Activated effector memory CD4-positive, alpha-beta T cell treated with Interleukin-2 at 50 U/mL for 16 hours (primary cell): ENCODE measurements around the gene IFT22.
"Not testable (repeated sequence)": the region's sequence is repeated elsewhere in the genome, so short reads cannot be mapped to it uniquely, and the experiment has no call there.

Source experiments
- DNase-seq: peaks from one replicate; pipeline ENCODE4 v3.0.0-alpha.2; 2020

IFT22 gene

GRCh38 chr7:101308245-101309085, 13.1 kb downstream of the IFT22 start:
- no peak for DNase-seq

GRCh38 chr7:101306307-101306706, 15.3 kb downstream of the IFT22 start:
- DNase-seq: no peak

GRCh38 chr7:101303102-101303701, 18.4 kb downstream of the IFT22 start:
- no peak for DNase-seq

- no peak for DNase-seq
Measured at GRCh38 chr7:101302641-101303101, 18.9 kb downstream of the IFT22 start.

- no peak for DNase-seq
Measured at GRCh38 chr7:101300465-101301376, 20.9 kb downstream of the IFT22 start.

- DNase-seq: no peak
Measured at GRCh38 chr7:101299511-101300464, 21.8 kb downstream of the IFT22 start.

GRCh38 chr7:101294832-101295121, 26.8 kb downstream of the IFT22 start:
- DNase-seq: no peak

- no peak for DNase-seq
Measured at GRCh38 chr7:101294039-101294831, 27.4 kb downstream of the IFT22 start.

GRCh38 chr7:101293069-101294021, 28.3 kb downstream of the IFT22 start:
- DNase-seq: not testable (repeated sequence)

- not testable (repeated sequence) for DNase-seq
Measured at GRCh38 chr7:101292566-101292965, 29.0 kb downstream of the IFT22 start.

- peak; percentile 44 for DNase-seq
Measured at GRCh38 chr7:101290186-101291037, 31.2 kb downstream of the IFT22 start.

GRCh38 chr7:101289687-101290086, 31.9 kb downstream of the IFT22 start:
- DNase-seq: not testable (repeated sequence)

GRCh38 chr7:101288439-101288838, 33.2 kb downstream of the IFT22 start:
- DNase-seq: no peak

- no peak for DNase-seq
Measured at GRCh38 chr7:101287032-101287431, 34.6 kb downstream of the IFT22 start.

GRCh38 chr7:101285880-101286279, 35.7 kb downstream of the IFT22 start:
- not testable (repeated sequence) for DNase-seq

GRCh38 chr7:101285171-101285570, 36.4 kb downstream of the IFT22 start:
- DNase-seq: no peak

GRCh38 chr7:101280912-101281311, 40.7 kb downstream of the IFT22 start:
- DNase-seq: not testable (repeated sequence)

- no peak for DNase-seq
Measured at GRCh38 chr7:101278461-101279292, 42.9 kb downstream of the IFT22 start.
